Peyer's patch (tissue), 4 donors: ENCODE measurements around the gene UBAC1.

Experiments used
- CTCF ChIP-seq, 6 experiments: fragments of 450-650 bp in 4 of 6; fragments of 200-600 bp in 2 of 6; sonication (generic) in 1 of 6; IDR thresholded peaks; one replicate each; pipeline ENCODE4 v1.5.1; 2017 to 2019; ENCODE audit warnings: antibody characterized with exemption in 6 of 6, mild to moderate bottlenecking in 3 of 6, moderate library complexity in 1 of 6
- POLR2A ChIP-seq, 2 donors: fragments of 450-650 bp; IDR thresholded peaks; one replicate each; pipeline ENCODE4 v1.5.1; 2017; ENCODE audit warnings: antibody characterized with exemption in 2 of 2, mild to moderate bottlenecking in 2 of 2, moderate library complexity in 2 of 2

DNA sequence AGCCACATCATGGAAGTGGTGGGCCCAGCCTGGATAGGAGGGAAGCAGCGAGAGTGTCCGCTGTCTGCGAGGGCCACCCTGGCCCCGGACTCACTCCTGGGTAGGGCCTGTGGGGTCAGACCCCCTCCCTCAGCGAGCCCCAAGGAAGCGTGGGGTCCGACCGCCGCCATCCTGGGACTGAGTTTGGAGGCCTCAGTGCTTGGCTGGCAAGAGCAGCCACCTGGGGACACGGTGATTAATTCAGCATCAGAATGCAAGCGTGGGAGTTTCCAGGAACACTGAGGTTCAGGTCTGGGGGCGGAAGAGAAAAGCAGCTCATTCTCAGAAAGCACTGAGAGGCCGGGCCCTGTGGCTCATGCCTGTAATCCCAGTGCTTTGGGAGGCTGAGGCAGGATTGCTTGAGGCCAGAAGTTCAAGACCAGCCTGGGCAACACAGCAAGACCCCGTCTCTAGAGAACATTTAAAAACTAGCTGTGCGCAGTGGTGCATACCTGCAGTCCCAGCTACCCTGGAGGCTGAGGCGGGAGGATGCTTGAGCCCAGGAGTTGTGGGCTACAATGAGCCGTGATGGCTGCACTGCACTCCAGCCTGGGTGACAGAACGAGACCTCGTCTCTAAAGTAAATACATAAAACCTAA, 35.6 kb downstream of the UBAC1 start:
- TF ChIP-seq CTCF (IDR thresholded peaks at IDR 0.05) = no peak
- TF ChIP-seq POLR2A (IDR thresholded peaks at IDR 0.05) = no peak
